Measurements from ENCODE around the gene NAXD. TPM values are rescaled to one million over a fixed set of nuclear protein-coding genes. Genes with fewer than 3 reads are reported as not detected.
A peak's percentile ranks its signal among the peaks of the same experiment; 100 is the strongest.

NAXD gene
- total RNA-seq, 1 experiment from 2014 or later: 21.0 TPM

DNA sequence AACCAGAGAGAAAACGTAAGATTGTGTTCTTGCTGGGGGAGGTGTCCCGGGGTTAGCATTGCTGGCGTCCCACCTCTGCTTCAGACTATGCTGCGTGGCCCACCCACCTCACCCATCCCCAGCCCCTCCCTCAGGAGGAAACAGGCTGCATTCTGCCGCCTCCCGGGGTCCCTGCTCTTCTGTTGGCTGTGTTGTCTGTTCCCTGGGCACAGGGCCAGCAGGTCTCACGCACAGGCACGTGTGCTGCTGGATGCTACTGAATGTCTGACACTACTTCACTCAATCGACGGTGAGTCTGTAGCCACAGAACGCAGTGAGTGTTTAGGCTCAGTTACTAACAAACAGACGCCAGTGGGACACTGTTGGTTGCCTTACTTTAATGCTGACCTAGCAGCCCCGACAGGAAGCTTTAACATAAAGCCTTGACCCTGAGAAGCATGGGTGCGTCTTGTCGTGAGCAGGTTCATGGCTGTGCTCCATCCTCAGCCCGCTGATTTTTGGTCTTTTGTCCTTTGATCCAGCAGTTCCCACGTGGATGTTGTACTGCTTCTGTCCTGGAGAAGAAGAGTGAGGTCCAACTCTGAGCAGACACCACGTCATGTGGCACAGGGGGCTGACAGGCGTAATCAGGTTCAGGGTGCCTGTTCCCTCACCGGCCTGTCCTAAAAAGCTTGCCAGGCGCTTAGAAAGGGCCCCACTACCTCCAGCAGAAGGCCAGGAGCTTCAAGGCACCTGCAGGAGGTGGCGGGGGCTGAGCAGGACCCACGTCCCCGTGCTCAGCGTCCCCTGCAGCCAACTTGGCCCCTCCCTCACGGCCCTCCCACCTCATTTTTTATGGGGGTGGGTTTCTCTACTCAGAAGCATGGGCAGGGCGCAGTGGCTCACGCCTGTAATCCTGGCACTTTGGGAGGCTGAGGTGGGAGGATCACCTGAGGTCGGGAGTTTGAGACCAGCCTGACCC, 26.0 kb downstream of the NAXD start:
- H3K36me3 ChIP-seq (replicated peaks; ENCODE audit: control insufficient read depth, insufficient read depth, low read length): peaks cover 11% of the 10 kb centered on the region
- H3K4me3 ChIP-seq (ENCODE audit: insufficient read depth, low read depth, low read length): no peak overlapping the region
- peak; percentile 45 for DNase-seq
- no peaks in the 10 kb centered on the region for H3K27me3 ChIP-seq (ENCODE audit: control insufficient read depth, insufficient read depth, low read length)

DNA sequence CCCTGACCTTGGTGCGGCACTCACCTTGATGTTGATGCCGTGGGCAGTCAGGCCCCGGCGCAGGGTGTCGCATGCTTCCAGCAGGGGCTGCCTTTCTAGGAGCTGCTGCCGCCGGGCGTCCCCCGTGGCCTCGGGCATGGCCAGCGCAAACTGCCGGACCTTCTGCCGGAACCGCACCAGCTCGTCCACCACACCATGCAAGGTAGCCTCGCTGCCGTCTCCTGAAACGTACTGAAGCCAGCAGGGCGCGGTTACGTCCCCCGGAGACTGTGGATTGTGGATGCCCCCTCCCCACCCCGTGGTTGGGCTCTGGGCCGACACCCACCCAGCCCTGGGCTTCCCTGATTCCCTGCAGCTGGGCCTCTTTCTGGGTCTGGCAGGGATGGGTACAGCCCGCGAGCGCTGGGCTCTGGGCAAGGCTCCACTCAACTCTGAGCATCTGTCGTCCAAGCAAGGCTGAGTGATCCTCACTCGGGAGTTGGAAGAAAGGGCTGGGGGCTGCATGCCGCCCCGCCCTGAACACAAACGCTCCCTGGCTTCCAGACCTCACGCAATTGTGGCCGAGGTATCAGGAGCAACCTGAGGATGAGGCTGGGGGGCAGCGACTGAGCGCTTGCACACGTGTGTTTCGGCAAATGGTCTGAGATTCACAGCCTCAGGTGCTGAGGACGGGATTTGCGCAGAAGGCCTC, 27.1 kb downstream of the NAXD start:
- peak; percentile 54 for DNase-seq
- Histone ChIP-seq H3K27me3 (ENCODE audit: control insufficient read depth, insufficient read depth, low read length) (no peaks in the 10 kb centered on the region), H3K4me3 (ENCODE audit: insufficient read depth, low read depth, low read length) (no peak overlapping the region), H3K36me3 (replicated peaks; ENCODE audit: control insufficient read depth, insufficient read depth, low read length) (peaks cover 10% of the 10 kb centered on the region)

DNA sequence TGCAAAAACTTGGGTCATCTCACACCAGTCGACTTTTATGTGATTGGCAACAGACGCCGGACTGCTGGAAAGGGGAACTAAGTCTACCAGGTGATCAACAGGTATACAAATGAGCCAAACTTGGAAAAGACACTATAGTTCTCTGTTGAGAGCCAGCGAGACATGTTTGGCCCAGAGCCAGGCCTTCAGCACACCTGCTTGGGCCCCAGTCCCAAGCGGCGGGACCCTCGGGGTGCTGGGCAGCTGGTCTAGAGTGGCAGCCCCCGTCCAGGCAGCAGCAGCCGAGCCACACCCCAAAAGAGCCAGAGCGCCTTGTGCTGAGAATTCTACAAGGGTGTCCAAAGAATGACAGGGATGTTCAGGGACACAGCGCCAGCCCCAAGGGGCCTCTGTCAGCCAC, 28.0 kb downstream of the NAXD start:
- H3K27me3 ChIP-seq (ENCODE audit: control insufficient read depth, insufficient read depth, low read length): no peaks in the 10 kb centered on the region
- DNase-seq: no peak
- H3K4me3 ChIP-seq (ENCODE audit: insufficient read depth, low read depth, low read length): no peak overlapping the region
- H3K36me3 ChIP-seq (replicated peaks; ENCODE audit: control insufficient read depth, insufficient read depth, low read length): peaks cover 7% of the 10 kb centered on the region

DNA sequence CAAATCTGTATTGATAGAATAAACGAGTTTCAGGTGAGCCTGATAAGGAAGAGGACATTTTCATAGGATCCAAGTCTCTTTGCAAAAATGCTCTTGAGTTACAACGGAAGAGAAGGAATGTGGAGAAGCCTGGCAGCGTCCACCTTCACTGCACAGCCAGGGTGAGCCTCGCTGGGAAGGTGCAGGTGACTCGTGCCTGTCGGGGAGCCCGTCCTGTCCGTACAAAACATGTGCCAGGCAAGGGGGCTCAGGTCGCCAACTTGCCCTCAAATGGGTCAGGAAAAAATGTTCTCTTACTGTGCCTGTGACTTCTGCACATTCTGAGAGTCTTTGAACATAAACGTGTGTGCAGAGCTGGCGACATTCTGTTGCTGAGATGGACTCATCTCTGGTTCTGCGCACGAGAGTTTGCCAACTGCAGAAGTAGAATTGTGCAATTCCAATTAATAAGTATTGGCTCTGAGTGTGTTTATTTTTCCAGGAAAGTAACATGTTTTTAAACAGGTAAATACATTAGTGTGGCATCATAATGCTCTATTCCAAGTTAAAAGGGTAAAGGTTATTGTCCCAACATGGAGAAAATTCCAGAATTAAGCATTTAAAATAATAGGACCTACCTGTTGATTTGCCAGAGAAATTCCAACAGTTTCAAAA, 28.6 kb downstream of the NAXD start:
- Histone ChIP-seq H3K36me3 (replicated peaks; ENCODE audit: control insufficient read depth, insufficient read depth, low read length) (peaks cover 7% of the 10 kb centered on the region), H3K27me3 (ENCODE audit: control insufficient read depth, insufficient read depth, low read length) (no peaks in the 10 kb centered on the region), H3K4me3 (ENCODE audit: insufficient read depth, low read depth, low read length) (no peak overlapping the region)
- no peak for DNase-seq

DNA sequence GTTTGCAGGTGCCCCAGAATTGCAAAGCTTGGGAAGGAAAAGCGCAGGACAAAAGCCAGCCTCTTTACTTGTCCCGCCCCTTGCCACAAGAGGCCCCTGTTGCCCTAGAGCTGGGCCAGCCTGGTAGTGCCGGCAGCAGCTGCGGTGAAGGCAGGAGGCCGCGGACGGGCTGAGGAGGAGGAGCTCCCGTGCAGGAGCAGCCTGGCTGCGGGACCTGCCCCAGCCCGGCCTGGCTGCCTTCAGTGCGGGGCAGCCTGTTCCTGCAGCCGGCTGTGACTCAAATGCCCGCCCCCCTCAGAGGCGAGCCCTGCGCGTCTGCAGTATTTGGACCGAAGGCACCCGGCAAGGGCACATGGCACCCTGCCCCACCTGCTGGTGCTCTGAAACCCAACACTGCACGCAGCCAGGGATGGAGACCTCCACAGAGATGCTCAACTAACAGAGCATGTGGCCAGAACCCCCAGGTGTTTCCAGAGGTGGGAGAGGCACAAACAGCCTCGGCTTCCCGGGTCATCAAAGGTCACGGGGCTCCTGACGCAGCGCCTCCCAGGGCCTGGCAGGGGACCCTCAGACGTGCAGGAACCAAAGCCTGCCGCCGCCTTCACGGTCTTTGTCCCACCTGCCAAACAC, 29.7 kb downstream of the NAXD start:
- Histone ChIP-seq H3K27me3 (ENCODE audit: control insufficient read depth, insufficient read depth, low read length) (no peaks in the 10 kb centered on the region), H3K36me3 (replicated peaks; ENCODE audit: control insufficient read depth, insufficient read depth, low read length) (peaks cover 3% of the 10 kb centered on the region), H3K4me3 (ENCODE audit: insufficient read depth, low read depth, low read length) (no peak overlapping the region)
- peak; percentile 97 for DNase-seq

DNA sequence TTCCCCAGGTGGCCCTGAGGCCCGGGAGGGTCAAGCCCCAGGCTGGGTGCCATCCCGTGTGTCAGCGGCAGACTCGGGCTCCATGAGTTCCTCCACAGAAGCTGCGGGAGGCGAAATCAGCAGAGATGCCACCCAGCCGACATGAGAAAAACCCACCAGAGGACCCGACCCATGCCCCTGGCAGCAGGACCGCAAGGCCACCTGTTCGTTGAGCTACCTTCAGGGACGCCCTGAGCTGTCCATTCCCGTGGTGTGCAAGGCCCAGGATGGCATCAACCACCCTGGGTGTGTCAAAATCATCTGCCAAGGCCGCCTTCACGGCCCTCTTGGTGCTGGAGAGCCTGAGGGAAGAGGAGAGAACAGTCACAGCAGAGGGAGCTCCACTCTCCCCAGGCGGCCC, 30.4 kb downstream of the NAXD start:
- no peaks in the 10 kb centered on the region for H3K27me3 ChIP-seq (ENCODE audit: control insufficient read depth, insufficient read depth, low read length)
- H3K4me3 ChIP-seq (ENCODE audit: insufficient read depth, low read depth, low read length): no peak overlapping the region
- DNase-seq: no peak
- H3K36me3 ChIP-seq (replicated peaks; ENCODE audit: control insufficient read depth, insufficient read depth, low read length): peaks cover 4% of the 10 kb centered on the region

DNA sequence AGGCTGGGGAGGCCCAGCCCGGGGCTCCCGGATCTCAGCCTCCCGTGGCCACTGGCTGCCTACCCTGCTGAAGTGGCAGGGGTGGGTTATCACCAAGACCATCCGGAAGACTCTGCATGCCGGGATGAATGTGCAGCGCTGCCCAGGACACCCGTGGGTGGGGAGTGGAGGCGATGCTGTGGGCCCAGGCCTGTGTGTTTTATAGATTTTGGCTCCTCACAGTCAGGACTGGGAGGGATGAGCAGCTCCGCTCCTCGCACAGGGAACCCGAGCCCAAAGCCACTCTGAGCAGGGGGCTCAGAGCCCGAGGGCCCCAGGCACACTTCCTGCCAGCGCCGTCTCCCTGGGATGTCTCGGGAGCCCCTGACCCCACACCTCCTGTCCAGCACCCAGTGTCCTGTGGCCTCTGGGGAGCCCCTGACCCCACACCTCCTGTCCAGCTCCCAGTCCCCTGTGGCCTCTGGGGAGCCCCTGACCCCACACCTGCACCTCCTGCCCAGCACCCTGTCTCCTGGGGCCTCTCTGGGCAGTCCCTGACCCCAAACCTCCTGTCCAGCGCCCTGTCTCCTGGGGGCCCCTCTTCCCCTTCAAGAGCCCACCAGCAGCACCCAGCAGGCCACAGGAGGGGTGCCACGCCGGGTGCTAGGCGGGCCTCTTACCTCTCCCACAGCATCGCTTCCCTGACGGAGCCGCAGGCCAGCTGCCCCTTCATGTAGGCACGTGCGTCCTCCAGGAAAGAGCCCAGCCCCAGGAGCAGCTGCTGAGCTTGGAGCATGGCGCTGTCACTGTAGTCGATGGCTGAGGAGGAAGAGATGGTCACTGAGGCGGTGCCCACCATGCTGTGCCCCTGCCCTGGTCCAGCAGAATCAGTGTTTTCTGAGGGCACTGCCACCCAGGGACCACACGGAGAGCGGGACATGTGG, 31.4 kb downstream of the NAXD start:
- no peak overlapping the region for H3K4me3 ChIP-seq (ENCODE audit: insufficient read depth, low read depth, low read length)
- H3K36me3 ChIP-seq (replicated peaks; ENCODE audit: control insufficient read depth, insufficient read depth, low read length): peaks cover 4% of the 10 kb centered on the region
- no peaks in the 10 kb centered on the region for H3K27me3 ChIP-seq (ENCODE audit: control insufficient read depth, insufficient read depth, low read length)
- DNase-seq: peak; percentile 54

DNA sequence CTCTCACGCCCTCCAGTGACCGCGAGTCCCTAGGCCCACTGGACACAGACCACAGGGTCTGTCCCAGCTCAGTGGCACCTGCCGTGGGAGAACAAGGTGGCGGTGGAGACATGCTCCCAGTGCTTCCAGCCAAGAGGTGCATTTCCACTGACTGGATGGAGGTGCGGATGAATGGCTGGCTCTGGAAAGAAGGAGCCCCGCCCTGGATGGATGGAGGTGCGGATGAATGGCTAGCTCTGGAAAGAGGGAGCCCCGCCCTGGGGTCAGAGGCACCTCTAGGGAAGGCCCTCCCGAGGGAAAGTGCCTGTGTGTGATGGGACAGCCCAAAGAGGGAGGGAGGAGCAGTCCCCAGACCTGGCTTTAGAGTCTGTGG, 32.0 kb downstream of the NAXD start:
- Histone ChIP-seq H3K27me3 (ENCODE audit: control insufficient read depth, insufficient read depth, low read length) (no peaks in the 10 kb centered on the region), H3K4me3 (ENCODE audit: insufficient read depth, low read depth, low read length) (no peak overlapping the region), H3K36me3 (replicated peaks; ENCODE audit: control insufficient read depth, insufficient read depth, low read length) (peaks cover 4% of the 10 kb centered on the region)
- no peak for DNase-seq

DNA sequence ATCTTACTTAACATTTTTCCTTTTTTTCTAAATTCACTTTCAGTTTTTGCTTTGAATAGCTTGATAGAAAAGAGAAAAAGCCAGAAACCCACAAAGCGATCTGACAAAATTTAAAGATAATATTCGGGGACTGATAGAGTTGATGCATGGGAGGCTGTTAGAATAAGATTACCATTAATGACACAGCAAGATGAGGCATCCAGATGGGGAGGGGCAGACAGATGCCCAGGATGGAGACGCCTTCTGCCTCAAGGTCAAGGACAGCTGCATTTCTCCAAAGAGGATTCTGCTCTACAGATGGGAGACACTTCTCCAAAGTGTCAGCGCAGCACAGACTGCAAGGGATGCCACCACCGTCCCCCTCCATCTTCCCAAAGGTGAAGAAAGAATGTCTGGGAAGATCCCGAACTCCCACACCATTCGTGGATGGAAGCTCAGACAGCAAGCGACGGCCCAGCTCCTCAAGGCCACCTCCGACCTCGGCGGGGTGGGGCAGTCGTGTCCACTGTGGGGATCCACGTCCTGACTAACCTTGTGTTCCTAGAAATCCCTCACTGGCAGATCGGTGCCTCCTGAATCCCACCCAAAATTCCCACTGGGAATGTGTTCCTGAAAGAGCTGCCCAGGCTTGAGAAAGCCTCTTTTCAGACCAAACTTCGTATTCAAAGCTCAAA, 32.9 kb downstream of the NAXD start:
- Histone ChIP-seq H3K36me3 (replicated peaks; ENCODE audit: control insufficient read depth, insufficient read depth, low read length) (peaks cover 4% of the 10 kb centered on the region), H3K4me3 (ENCODE audit: insufficient read depth, low read depth, low read length) (no peak overlapping the region), H3K27me3 (ENCODE audit: control insufficient read depth, insufficient read depth, low read length) (no peaks in the 10 kb centered on the region)
- peak; percentile 35 for DNase-seq

DNA sequence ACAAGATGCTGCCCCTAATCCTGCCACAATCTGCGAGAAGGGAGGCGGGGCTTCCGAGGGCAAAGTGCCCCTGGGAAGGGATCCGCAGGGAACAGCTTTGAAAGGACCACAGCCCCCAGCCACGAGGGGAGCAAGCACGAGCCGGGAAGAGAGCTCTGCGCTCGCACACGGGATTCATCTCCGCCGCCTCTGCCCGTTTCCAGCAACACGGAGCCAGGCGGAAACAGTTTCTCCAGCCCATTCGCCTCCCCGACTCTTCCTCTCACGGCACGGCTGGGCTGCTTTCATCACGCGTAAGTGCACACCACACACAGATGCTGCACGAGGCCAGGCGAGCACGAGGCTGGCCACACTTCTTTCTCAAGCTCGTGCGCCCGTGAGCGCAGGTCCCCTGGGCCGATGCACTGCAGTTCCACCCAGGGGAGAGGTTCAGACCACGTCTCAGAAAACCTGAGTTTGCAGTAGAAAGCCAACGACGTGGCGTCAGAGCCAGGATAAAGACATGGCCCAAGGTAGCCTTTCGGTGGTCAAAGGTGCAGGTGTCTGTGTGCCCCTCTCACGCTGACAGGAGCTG, 33.6 kb downstream of the NAXD start:
- peak; percentile 68 for DNase-seq
- H3K4me3 ChIP-seq (ENCODE audit: insufficient read depth, low read depth, low read length): no peak overlapping the region
- peaks cover 2% of the 10 kb centered on the region for H3K36me3 ChIP-seq (replicated peaks; ENCODE audit: control insufficient read depth, insufficient read depth, low read length)
- H3K27me3 ChIP-seq (ENCODE audit: control insufficient read depth, insufficient read depth, low read length): no peaks in the 10 kb centered on the region

DNA sequence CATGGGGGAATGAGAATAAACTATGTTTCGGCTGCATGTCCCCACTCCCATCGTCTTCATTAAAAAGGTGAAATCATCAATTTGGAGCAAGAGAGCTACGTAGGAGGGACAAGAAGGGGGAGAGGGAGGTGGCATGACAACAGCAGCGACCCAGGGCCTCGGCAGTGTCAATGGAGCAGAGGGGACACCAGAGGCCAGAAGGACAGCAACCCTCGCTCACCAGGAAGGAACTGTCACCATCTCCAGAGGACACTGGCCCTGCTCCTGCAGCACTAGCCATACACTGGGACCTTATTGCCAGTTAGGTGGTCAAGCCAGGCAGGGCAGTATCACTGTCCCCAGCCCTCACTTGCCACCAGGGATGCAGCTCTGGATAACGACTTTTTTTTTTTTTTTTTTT, 34.2 kb downstream of the NAXD start:
- no peak overlapping the region for H3K4me3 ChIP-seq (ENCODE audit: insufficient read depth, low read depth, low read length)
- no peak for DNase-seq
- H3K36me3 ChIP-seq (replicated peaks; ENCODE audit: control insufficient read depth, insufficient read depth, low read length): peaks cover 1% of the 10 kb centered on the region
- no peaks in the 10 kb centered on the region for H3K27me3 ChIP-seq (ENCODE audit: control insufficient read depth, insufficient read depth, low read length)

DNA sequence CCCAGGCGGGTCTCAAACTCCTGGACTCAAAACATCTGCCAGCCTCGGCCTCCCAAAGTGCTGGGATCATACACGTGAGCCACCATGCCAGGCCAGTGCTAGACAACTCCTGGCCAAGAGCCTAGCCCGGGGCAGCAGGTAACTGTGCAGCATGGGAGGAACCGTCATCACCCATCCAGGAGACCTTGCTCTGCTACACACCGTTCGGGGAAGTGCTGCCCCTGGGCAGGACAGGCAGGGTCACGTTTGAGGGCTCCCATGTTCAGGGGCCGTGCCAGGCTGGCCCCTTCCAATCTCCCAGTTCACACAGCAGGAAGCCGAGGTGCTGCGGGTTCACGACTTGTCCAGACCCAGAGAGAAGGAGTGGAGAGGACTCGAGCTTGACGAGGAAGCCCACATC, 35.1 kb downstream of the NAXD start:
- Histone ChIP-seq H3K4me3 (ENCODE audit: insufficient read depth, low read depth, low read length) (no peak overlapping the region), H3K36me3 (replicated peaks; ENCODE audit: control insufficient read depth, insufficient read depth, low read length) (peaks cover 1% of the 10 kb centered on the region), H3K27me3 (ENCODE audit: control insufficient read depth, insufficient read depth, low read length) (no peaks in the 10 kb centered on the region)
- DNase-seq: no peak

DNA sequence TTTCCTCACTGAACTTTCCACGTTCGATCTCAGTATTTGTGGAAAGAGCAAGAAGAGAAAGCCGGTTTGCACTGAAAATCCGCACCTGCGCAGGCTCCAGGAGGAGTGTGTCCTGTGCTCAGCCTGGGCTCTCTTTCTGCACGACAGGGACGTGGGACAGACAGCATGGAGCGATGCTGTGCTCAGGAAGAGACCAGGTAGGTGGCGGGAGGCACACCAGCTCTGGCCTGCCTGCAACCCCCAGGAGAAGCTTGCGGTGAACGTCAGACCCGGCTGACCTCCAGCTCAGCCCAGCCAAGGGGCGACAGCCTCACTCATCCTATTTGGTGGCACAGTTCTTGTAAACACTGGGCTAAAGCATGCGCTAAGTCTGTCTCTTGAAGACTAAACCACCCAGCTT, 35.9 kb downstream of the NAXD start:
- Histone ChIP-seq H3K36me3 (replicated peaks; ENCODE audit: control insufficient read depth, insufficient read depth, low read length) (peaks cover 1% of the 10 kb centered on the region), H3K4me3 (ENCODE audit: insufficient read depth, low read depth, low read length) (no peak overlapping the region), H3K27me3 (ENCODE audit: control insufficient read depth, insufficient read depth, low read length) (no peaks in the 10 kb centered on the region)
- peak; percentile 30 for DNase-seq
